Colonic mucosa (tissue), 4 donors: ENCODE data around the gene NUBPL. TPM values are rescaled to one million over a fixed set of nuclear protein-coding genes. Genes with fewer than 3 reads are reported as not detected.
A peak's percentile ranks its signal among the peaks of the same experiment; 100 is the strongest.
"Not testable (repeated sequence)": the region's sequence is repeated elsewhere in the genome, so short reads cannot be mapped to it uniquely, and the experiment has no call there.

Experiments used
- DNase-seq: peaks from one replicate; pipeline ENCODE4 v3.0.0-alpha.2; 2020
- H3K27ac ChIP-seq: fragments of 200-600 bp; one replicate; pipeline ENCODE4 v1.8.0; 2021
- H3K27me3 ChIP-seq: fragments of 200-600 bp; one replicate; pipeline ENCODE4 v1.8.0; 2021
- H3K36me3 ChIP-seq: fragments of 200-600 bp; one replicate; pipeline ENCODE4 v1.8.0; 2021
- H3K4me1 ChIP-seq: fragments of 200-600 bp; one replicate; pipeline ENCODE4 v1.8.0; 2021; ENCODE audit warnings: mild to moderate bottlenecking
- H3K4me3 ChIP-seq: fragments of 200-600 bp; one replicate; pipeline ENCODE4 v1.8.0; 2021
- H3K9ac ChIP-seq, 2 donors: one replicate each; pipeline ENCODE4 v1.7.0; 2013; ENCODE audit warnings: control low read depth in 2 of 2, low read depth in 2 of 2, low read length in 2 of 2
- H3K9me3 ChIP-seq: fragments of 200-600 bp; one replicate; pipeline ENCODE4 v1.8.0; 2021
- CTCF ChIP-seq: fragments of 200-600 bp; IDR thresholded peaks from one replicate; pipeline ENCODE4 v1.8.0; 2022; ENCODE audit warnings: antibody characterized with exemption, mild to moderate bottlenecking
- intact Hi-C: fragments of 100-400 bp; cut with DNase I; formaldehyde crosslinking; loops from one replicate; pipeline ENCODE4 v1.14.1; 2022
- total RNA-seq, 2 donors: library from RNA; stranded (reverse); fragmentation: NEBNext Ultra II Directional in 1 of 2; extraction: Animal tissue kit (Norgen Biotek cat#: 25700) in 1 of 2; gene quantifications; one replicate each; pipeline ENCODE4 v1.2.1, GENCODE V29; 2021
- donor health status: healthy.
- donor health status: DM: no; HTN: no; CAD: no.
- donor health status: DM: no; HTN: no; CAD: no.

The NUBPL gene
- total RNA-seq, 2 donors from 2014 or later = 13.3 to 14.0 TPM

DNA sequence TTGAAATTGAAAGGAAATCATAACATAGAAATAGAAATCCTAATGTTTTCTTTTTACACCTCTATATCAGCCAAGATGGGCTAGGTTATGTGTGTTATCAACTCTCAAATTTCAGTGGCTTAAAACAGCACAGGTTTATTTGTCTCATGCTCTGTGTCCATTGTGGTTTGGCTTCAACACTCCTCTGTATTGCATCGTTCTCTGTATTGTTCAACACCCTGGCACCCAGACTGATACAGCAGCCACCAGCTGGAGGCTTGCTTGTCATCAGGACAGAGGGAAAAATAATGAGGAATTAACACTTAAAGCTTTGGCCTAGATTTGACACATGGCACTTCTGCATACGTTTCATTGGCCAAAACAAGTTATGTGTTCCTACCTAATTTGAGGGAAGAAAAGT, 281.7 kb downstream of the NUBPL start:
- no peaks in the 10 kb centered on the region for H3K36me3 ChIP-seq
- H3K4me1 ChIP-seq = no peaks in the 10 kb centered on the region
- H3K4me3 ChIP-seq = no peak overlapping the region
- no peak for DNase-seq
- H3K27ac ChIP-seq = peak overlapping the region; percentile 66
- H3K9ac ChIP-seq = no peak overlapping the region
- intact Hi-C loops = no loop called here
- H3K27me3 ChIP-seq = no peaks in the 10 kb centered on the region
- TF ChIP-seq CTCF = no peak
- H3K9me3 ChIP-seq = no peaks in the 10 kb centered on the region

DNA sequence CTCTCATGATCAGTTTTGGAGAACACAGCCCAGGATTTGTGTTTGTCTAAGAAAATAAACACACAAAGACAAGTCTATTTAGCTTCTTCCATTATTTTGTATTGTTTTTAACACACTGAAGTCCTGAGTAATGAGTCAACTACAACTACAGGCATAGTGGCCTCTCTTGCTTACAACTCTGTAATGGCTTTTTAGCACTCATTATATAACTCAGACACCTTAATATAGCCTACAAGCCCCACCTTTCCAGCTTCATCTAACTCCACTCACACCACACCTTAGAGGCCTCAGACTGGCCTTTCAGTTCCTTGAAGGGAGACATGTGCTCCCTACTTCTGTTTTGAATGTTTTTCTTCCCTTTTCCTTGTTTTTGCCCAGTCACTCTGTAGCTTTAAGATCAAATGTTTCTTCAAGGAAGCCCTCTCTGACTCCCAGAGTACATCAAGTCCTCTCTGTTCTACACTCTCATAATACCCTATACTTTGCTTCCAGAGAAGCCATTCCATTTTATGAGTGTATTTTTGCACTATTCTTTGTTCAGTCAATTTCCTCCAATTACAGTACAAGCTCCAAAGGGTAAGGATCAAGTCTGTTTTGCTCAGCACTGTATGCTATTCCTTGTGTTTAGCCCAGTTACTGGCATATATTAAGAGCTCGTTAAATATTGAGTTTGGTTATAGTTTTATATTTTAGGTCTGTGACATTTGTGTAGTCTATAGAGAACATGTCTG, 282.3 kb downstream of the NUBPL start:
- Histone ChIP-seq H3K4me1 (no peaks in the 10 kb centered on the region), H3K36me3 (no peaks in the 10 kb centered on the region), H3K27me3 (no peaks in the 10 kb centered on the region), H3K9me3 (no peaks in the 10 kb centered on the region), H3K27ac (peak overlapping the region; percentile 66), H3K4me3 (no peak overlapping the region), H3K9ac (no peak overlapping the region)
- DNase-seq = peak; percentile 42
- intact Hi-C loops = no loop called here
- no peak for TF ChIP-seq CTCF

- Histone ChIP-seq H3K9ac (no peak overlapping the region), H3K4me3 (no peak overlapping the region), H3K27me3 (no peaks in the 10 kb centered on the region), H3K4me1 (no peaks in the 10 kb centered on the region), H3K9me3 (no peaks in the 10 kb centered on the region), H3K36me3 (no peaks in the 10 kb centered on the region), H3K27ac (no peak overlapping the region)
- intact Hi-C loops = no loop called here
- no peak for DNase-seq
- no peak for TF ChIP-seq CTCF
Observed at GRCh38 chr14:31854508-31855075, 293.4 kb downstream of the NUBPL start.

- DNase-seq = no peak
- H3K36me3 ChIP-seq = no peaks in the 10 kb centered on the region
- no peak overlapping the region for H3K4me3 ChIP-seq
- H3K9ac ChIP-seq = no peak overlapping the region
- no peaks in the 10 kb centered on the region for H3K9me3 ChIP-seq
- intact Hi-C loops = no loop called here
- no peaks in the 10 kb centered on the region for H3K4me1 ChIP-seq
- H3K27me3 ChIP-seq = no peaks in the 10 kb centered on the region
- H3K27ac ChIP-seq = no peak overlapping the region
- TF ChIP-seq CTCF = no peak
Observed at GRCh38 chr14:31855262-31855661, 294.1 kb downstream of the NUBPL start.

DNA sequence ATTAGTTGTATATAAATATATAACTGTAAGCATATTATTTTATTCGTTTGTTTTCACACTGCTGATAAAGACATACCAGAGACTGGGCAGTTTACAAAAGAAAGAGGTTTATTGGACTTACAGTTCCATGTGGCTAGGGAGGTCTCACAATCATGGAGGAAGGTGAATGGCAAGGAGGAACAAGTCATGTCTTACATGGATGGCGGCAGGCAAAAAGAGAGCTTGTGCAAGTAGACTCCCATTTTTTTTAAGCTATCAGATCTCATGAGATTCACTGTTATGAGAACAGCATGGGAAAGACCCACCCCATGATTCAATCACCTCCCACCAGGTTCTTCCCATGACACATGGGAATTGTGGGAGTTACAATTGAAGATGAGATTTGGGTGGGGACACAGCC, 294.8 kb downstream of the NUBPL start:
- DNase-seq, H3K36me3 ChIP-seq, H3K4me1 ChIP-seq, H3K27ac ChIP-seq, H3K27me3 ChIP-seq, H3K9me3 ChIP-seq, H3K4me3 ChIP-seq, intact Hi-C loops, H3K9ac ChIP-seq: not testable (repeated sequence)

GRCh38 chr14:31858868-31859267, 297.7 kb downstream of the NUBPL start:
- no peak overlapping the region for H3K9ac ChIP-seq
- no peak for TF ChIP-seq CTCF
- no peak overlapping the region for H3K27ac ChIP-seq
- no peaks in the 10 kb centered on the region for H3K4me1 ChIP-seq
- intact Hi-C loops = no loop called here
- H3K36me3 ChIP-seq = no peaks in the 10 kb centered on the region
- no peak overlapping the region for H3K4me3 ChIP-seq
- DNase-seq = no peak
- H3K9me3 ChIP-seq = no peaks in the 10 kb centered on the region
- no peaks in the 10 kb centered on the region for H3K27me3 ChIP-seq
